Liver (tissue), 9 donors: ENCODE results near the gene VEGFA. TPM values are rescaled to one million over a fixed set of nuclear protein-coding genes. Genes with fewer than 3 reads are reported as not detected.
A peak's percentile ranks its signal among the peaks of the same experiment; 100 is the strongest.

ENCODE experiments used
- DNase-seq: peaks from one replicate; pipeline ENCODE4 v3.0.0-alpha.2; 2017; ENCODE audit warnings: low spot score
- H3K27ac ChIP-seq, 2 donors: one replicate each; pipeline ENCODE4 v1.7.0; 2013; ENCODE audit warnings: inconsistent platforms in 2 of 2, low read length in 2 of 2, control low read depth in 1 of 2, low read depth in 1 of 2, mild to moderate bottlenecking in 1 of 2
- H3K27me3 ChIP-seq, 4 donors: one replicate each; pipeline versions ENCODE4 v1.6.1 to v1.7.0; 2013; ENCODE audit warnings: low read length in 3 of 4, inconsistent platforms in 1 of 4, mild to moderate bottlenecking in 1 of 4, moderate library complexity in 1 of 4; ENCODE audit not compliant: control insufficient read depth in 4 of 4, insufficient read depth in 4 of 4
- H3K36me3 ChIP-seq, 4 donors: one replicate each; pipeline versions ENCODE4 v1.6.1 to v1.7.0; 2013; ENCODE audit warnings: low read length in 3 of 4, mild to moderate bottlenecking in 3 of 4, low read depth in 1 of 4, moderate library complexity in 1 of 4; ENCODE audit not compliant: control insufficient read depth in 4 of 4, insufficient read depth in 3 of 4
- H3K4me1 ChIP-seq, 4 donors: one replicate each; pipeline versions ENCODE4 v1.6.1 to v1.7.0; 2013; ENCODE audit warnings: low read length in 3 of 4, mild to moderate bottlenecking in 3 of 4, moderate library complexity in 1 of 4; ENCODE audit not compliant: control insufficient read depth in 4 of 4, insufficient read depth in 4 of 4
- H3K4me3 ChIP-seq, 3 donors: one replicate each; pipeline versions ENCODE4 v1.6.1 to v1.7.0; 2013; ENCODE audit warnings: low read length in 3 of 3, control low read depth in 1 of 3, low read depth in 1 of 3, mild to moderate bottlenecking in 1 of 3
- H3K9ac ChIP-seq, 2 donors: one replicate each; pipeline ENCODE4 v1.7.0; 2013; ENCODE audit warnings: low read length in 2 of 2, mild to moderate bottlenecking in 2 of 2, moderate library complexity in 2 of 2, control low read depth in 1 of 2, low read depth in 1 of 2
- H3K9me3 ChIP-seq, 4 donors: one replicate each; pipeline versions ENCODE4 v1.6.1 to v1.7.0; 2013; ENCODE audit warnings: low read length in 3 of 4; ENCODE audit not compliant: control insufficient read depth in 4 of 4
- ATF3 ChIP-seq: IDR thresholded peaks from 2 replicates; pipeline ENCODE4 v1.6.1; 2016; ENCODE audit warnings: antibody characterized with exemption
- CTCF ChIP-seq: fragments of 150-350 bp; IDR thresholded peaks from 2 replicates; pipeline ENCODE4 v1.5.1; 2017; ENCODE audit warnings: improper control_type of control experiment, low read depth, low read length; ENCODE audit not compliant: missing input control
- EGR1 ChIP-seq, 2 donors: IDR thresholded peaks; 2 replicates each; pipeline ENCODE4 v1.6.1; 2016 to 2018; ENCODE audit warnings: antibody characterized with exemption in 2 of 2, low read depth in 2 of 2
- FOXA2 ChIP-seq: IDR thresholded peaks from 2 replicates; pipeline ENCODE4 v1.6.1; 2016; ENCODE audit warnings: antibody characterized with exemption
- GABPA ChIP-seq, 2 donors: IDR thresholded peaks in 1 of 2; conservative IDR thresholded peaks in 1 of 2; 2 replicates each; pipeline ENCODE4 v1.6.1; 2016; ENCODE audit warnings: antibody characterized with exemption in 2 of 2, mild to moderate bottlenecking in 1 of 2, moderate library complexity in 1 of 2
- HNF4A ChIP-seq, 2 donors: conservative IDR thresholded peaks; 2 replicates each; pipeline ENCODE4 v1.6.1; 2016; ENCODE audit warnings: antibody characterized with exemption in 2 of 2, mild to moderate bottlenecking in 2 of 2
- JUND ChIP-seq, 2 donors: IDR thresholded peaks; 2 replicates each; pipeline ENCODE4 v1.6.1; 2016; ENCODE audit warnings: antibody characterized with exemption in 2 of 2
- NR2F2 ChIP-seq: IDR thresholded peaks from 2 replicates; pipeline ENCODE4 v1.6.1; 2016; ENCODE audit warnings: antibody characterized with exemption
- RAD21 ChIP-seq, 2 donors: IDR thresholded peaks; 2 replicates each; pipeline ENCODE4 v1.6.1; 2016; ENCODE audit warnings: antibody characterized with exemption in 2 of 2, mild to moderate bottlenecking in 2 of 2
- RXRA ChIP-seq, 2 donors: IDR thresholded peaks; 2 replicates each; pipeline ENCODE4 v1.6.1; 2017 to 2018; ENCODE audit warnings: antibody characterized with exemption in 2 of 2, mild to moderate bottlenecking in 1 of 2
- TAF1 ChIP-seq: conservative IDR thresholded peaks from 2 replicates; pipeline ENCODE4 v1.6.1; 2016; ENCODE audit warnings: antibody characterized with exemption, mild to moderate bottlenecking
- YY1 ChIP-seq: IDR thresholded peaks from 2 replicates; pipeline ENCODE4 v1.6.1; 2016; ENCODE audit warnings: antibody characterized with exemption, mild to moderate bottlenecking
- ZBTB33 ChIP-seq: IDR thresholded peaks from 2 replicates; pipeline ENCODE4 v1.6.1; 2016; ENCODE audit warnings: antibody characterized with exemption
- WGBS: extraction: QIAGEN DNeasy Blood & Tissue Kit; methylation state at CpG from one replicate; pipeline ENCODE4 v1.1.7; 2013; 5-methylcytosine and 5-hydroxymethylcytosine counted together
- polyA plus RNA-seq, 2 donors: library from polyadenylated mRNA; stranded (reverse) in 1 of 2; unstranded in 1 of 2; fragments of 200-250 nt in 1 of 2; fragments of >200 nt in 1 of 2; fragmentation: Nextera tagmentation in 1 of 2; extraction: Ambion mirVana in 1 of 2; gene quantifications; one replicate each; pipeline versions ENCODE4 v1.2.1 to v1.2.3, GENCODE V29; 2013 to 2015
- total RNA-seq, 2 donors: library from RNA; depleted of rRNA; stranded (reverse); fragments of >200 nt; gene quantifications; one replicate each; pipeline ENCODE4 v1.2.3, GENCODE V29; 2014
- TF ChIP-seq, protein P1 (sequence below): IDR thresholded peaks from 2 replicates; pipeline ENCODE4 v1.6.1; 2016; ENCODE audit warnings: antibody characterized with exemption, mild to moderate bottlenecking
- donor health status: healthy.
- donor health status: healthy.
- donor health status: healthy.
- donor health status: healthy.
- donor health status: healthy.

Gene VEGFA
- total and polyA plus RNA-seq, 4 donors, result 14.7 to 160 (median 65.2) TPM

- H3K27me3 ChIP-seq, result no peaks in the 10 kb centered on the region
- no peaks in the 10 kb centered on the region for H3K36me3 ChIP-seq
- TF ChIP-seq EGR1 (IDR thresholded peaks at IDR 0.05; ENCODE audit: low read depth in 2 of 2), result no peak
- TF ChIP-seq JUND (IDR thresholded peaks at IDR 0.05), result no peak
- no peak for TF ChIP-seq HNF4A (conservative IDR thresholded peaks at IDR 0.05)
- TF ChIP-seq CTCF, result no peak
- TF ChIP-seq RAD21 (IDR thresholded peaks at IDR 0.05), result no peak
- TF ChIP-seq ZBTB33, result no peak
- TF ChIP-seq NR2F2, result no peak
- TF ChIP-seq TAF1, result no peak
- TF ChIP-seq, protein P1, sequence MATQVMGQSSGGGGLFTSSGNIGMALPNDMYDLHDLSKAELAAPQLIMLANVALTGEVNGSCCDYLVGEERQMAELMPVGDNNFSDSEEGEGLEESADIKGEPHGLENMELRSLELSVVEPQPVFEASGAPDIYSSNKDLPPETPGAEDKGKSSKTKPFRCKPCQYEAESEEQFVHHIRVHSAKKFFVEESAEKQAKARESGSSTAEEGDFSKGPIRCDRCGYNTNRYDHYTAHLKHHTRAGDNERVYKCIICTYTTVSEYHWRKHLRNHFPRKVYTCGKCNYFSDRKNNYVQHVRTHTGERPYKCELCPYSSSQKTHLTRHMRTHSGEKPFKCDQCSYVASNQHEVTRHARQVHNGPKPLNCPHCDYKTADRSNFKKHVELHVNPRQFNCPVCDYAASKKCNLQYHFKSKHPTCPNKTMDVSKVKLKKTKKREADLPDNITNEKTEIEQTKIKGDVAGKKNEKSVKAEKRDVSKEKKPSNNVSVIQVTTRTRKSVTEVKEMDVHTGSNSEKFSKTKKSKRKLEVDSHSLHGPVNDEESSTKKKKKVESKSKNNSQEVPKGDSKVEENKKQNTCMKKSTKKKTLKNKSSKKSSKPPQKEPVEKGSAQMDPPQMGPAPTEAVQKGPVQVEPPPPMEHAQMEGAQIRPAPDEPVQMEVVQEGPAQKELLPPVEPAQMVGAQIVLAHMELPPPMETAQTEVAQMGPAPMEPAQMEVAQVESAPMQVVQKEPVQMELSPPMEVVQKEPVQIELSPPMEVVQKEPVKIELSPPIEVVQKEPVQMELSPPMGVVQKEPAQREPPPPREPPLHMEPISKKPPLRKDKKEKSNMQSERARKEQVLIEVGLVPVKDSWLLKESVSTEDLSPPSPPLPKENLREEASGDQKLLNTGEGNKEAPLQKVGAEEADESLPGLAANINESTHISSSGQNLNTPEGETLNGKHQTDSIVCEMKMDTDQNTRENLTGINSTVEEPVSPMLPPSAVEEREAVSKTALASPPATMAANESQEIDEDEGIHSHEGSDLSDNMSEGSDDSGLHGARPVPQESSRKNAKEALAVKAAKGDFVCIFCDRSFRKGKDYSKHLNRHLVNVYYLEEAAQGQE, result no peak
- TF ChIP-seq GABPA (IDR thresholded peaks at IDR 0.05 in 1 of 2, conservative IDR thresholded peaks at IDR 0.05 in 1 of 2), result no peak
- TF ChIP-seq RXRA (IDR thresholded peaks at IDR 0.05), result no peak
- no peak for TF ChIP-seq FOXA2
- no peak for TF ChIP-seq ATF3
- TF ChIP-seq YY1, result no peak
- H3K9ac ChIP-seq, result peak overlapping the region in 1 of 2 donors; percentile 48
- no peaks in the 10 kb centered on the region for H3K9me3 ChIP-seq
- H3K4me1 ChIP-seq, result peaks cover 3 to 40% (median 36%) of the 10 kb centered on the region in 4 donors
- peak overlapping the region; percentile 70 to 81 for H3K27ac ChIP-seq
- no peak overlapping the region for H3K4me3 ChIP-seq
- DNase-seq, result no peak
- 25% methylated on average over 2 of the region's 2 CpGs for WGBS
These were observed 54.7 kb downstream of the VEGFA start for GRCh38 chr6:43824703-43825064.
